HAP-1 (cell line): ENCODE data around the gene NOPCHAP1.
"Not testable (repeated sequence)": the region's sequence is repeated elsewhere in the genome, so short reads cannot be mapped to it uniquely, and the experiment has no call there.

Source experiments
- DNase-seq, 2 experiments: peaks; one replicate each; pipeline ENCODE4 v3.0.0-alpha.2; 2016 to 2020; ENCODE audit warnings: low spot score in 2 of 2
- H3K27me3 ChIP-seq: fragments of 250-450 bp; sonication (Bioruptor Pico); 2 replicates; pipeline ENCODE4 v1.5.1; 2020; ENCODE audit warnings: low read depth, mild to moderate bottlenecking, moderate library complexity
- H3K36me3 ChIP-seq: fragments of 250-450 bp; sonication (Bioruptor Pico); replicated peaks from 2 replicates; pipeline ENCODE4 v1.5.1; 2020; ENCODE audit warnings: mild to moderate bottlenecking
- H3K4me1 ChIP-seq: fragments of 250-450 bp; sonication (Bioruptor Pico); 2 replicates; pipeline ENCODE4 v1.5.1; 2020; ENCODE audit warnings: mild to moderate bottlenecking
- H3K4me3 ChIP-seq: fragments of 250-450 bp; sonication (Bioruptor Pico); 2 replicates; pipeline ENCODE4 v1.5.1; 2020; ENCODE audit warnings: mild to moderate bottlenecking, moderate library complexity
- H3K9me3 ChIP-seq: fragments of 250-450 bp; sonication (Bioruptor Pico); 2 replicates; pipeline ENCODE4 v1.5.1; 2020; ENCODE audit warnings: mild to moderate bottlenecking, moderate library complexity
- in situ Hi-C: fragments of 300-500 bp; cut with MboI; formaldehyde crosslinking; loops from 3 replicates; pipeline ENCODE4 v1.14.3; 2020; ENCODE audit warnings: low sequenced_read_pairs, inconsistent platforms, mixed read lengths

Gene NOPCHAP1

GRCh38 chr12:104975587-104976343 lies 10.4 kb upstream of the NOPCHAP1 start:
- Histone ChIP-seq H3K27me3 (no peaks in the 10 kb centered on the region), H3K4me3 (no peak overlapping the region), H3K9me3 (no peaks in the 10 kb centered on the region), H3K36me3 (no peaks in the 10 kb centered on the region), H3K4me1 (no peaks in the 10 kb centered on the region)
- no peak for DNase-seq
- in situ Hi-C loops = no loop called here

GRCh38 chr12:104976703-104977102 lies 9.4 kb upstream of the NOPCHAP1 start:
- H3K36me3 ChIP-seq = no peaks in the 10 kb centered on the region
- no peak overlapping the region for H3K4me3 ChIP-seq
- no peaks in the 10 kb centered on the region for H3K4me1 ChIP-seq
- H3K9me3 ChIP-seq = no peaks in the 10 kb centered on the region
- H3K27me3 ChIP-seq = no peaks in the 10 kb centered on the region
- DNase-seq = no peak
- in situ Hi-C loops = no loop called here

GRCh38 chr12:104977688-104978087 lies 8.4 kb upstream of the NOPCHAP1 start:
- H3K4me3 ChIP-seq, H3K4me1 ChIP-seq, in situ Hi-C loops, DNase-seq, H3K27me3 ChIP-seq, H3K9me3 ChIP-seq, H3K36me3 ChIP-seq: not testable (repeated sequence)

- no peak overlapping the region for H3K4me3 ChIP-seq
- peaks cover 12% of the 10 kb centered on the region for H3K4me1 ChIP-seq
- H3K27me3 ChIP-seq = no peaks in the 10 kb centered on the region
- DNase-seq = no peak
- in situ Hi-C loops = no loop called here
- no peaks in the 10 kb centered on the region for H3K9me3 ChIP-seq
- peaks cover 19% of the 10 kb centered on the region for H3K36me3 ChIP-seq
Measured at GRCh38 chr12:104985206-104985605, 910 bp upstream of the NOPCHAP1 start.

GRCh38 chr12:104990950-104991349 lies 4.8 kb downstream of the NOPCHAP1 start:
- Histone ChIP-seq H3K27me3 (no peaks in the 10 kb centered on the region), H3K4me3 (no peak overlapping the region), H3K36me3 (peaks cover 62% of the 10 kb centered on the region), H3K9me3 (no peaks in the 10 kb centered on the region), H3K4me1 (peaks cover 9% of the 10 kb centered on the region)
- in situ Hi-C loops = no loop called here
- DNase-seq = no peak

GRCh38 chr12:104991565-104992128 lies 5.5 kb downstream of the NOPCHAP1 start:
- H3K36me3 ChIP-seq = peaks cover 66% of the 10 kb centered on the region
- no peaks in the 10 kb centered on the region for H3K9me3 ChIP-seq
- in situ Hi-C loops = no loop called here
- no peak for DNase-seq
- no peak overlapping the region for H3K4me3 ChIP-seq
- H3K4me1 ChIP-seq = peaks cover 9% of the 10 kb centered on the region
- no peaks in the 10 kb centered on the region for H3K27me3 ChIP-seq

GRCh38 chr12:104994336-104994735 lies 8.2 kb downstream of the NOPCHAP1 start:
- H3K9me3 ChIP-seq = no peaks in the 10 kb centered on the region
- H3K27me3 ChIP-seq = no peaks in the 10 kb centered on the region
- H3K4me1 ChIP-seq = no peaks in the 10 kb centered on the region
- H3K4me3 ChIP-seq = no peak overlapping the region
- in situ Hi-C loops = no loop called here
- DNase-seq = no peak
- peaks cover 71% of the 10 kb centered on the region for H3K36me3 ChIP-seq

GRCh38 chr12:104997541-104997940 lies 11.4 kb downstream of the NOPCHAP1 start:
- in situ Hi-C loops = no loop called here
- H3K36me3 ChIP-seq = peaks cover 74% of the 10 kb centered on the region
- no peaks in the 10 kb centered on the region for H3K27me3 ChIP-seq
- H3K4me3 ChIP-seq = no peak overlapping the region
- H3K9me3 ChIP-seq = no peaks in the 10 kb centered on the region
- DNase-seq = no peak
- H3K4me1 ChIP-seq = no peaks in the 10 kb centered on the region

GRCh38 chr12:104998423-104999346 lies 12.6 kb downstream of the NOPCHAP1 start:
- in situ Hi-C loops = no loop called here
- H3K9me3 ChIP-seq = no peaks in the 10 kb centered on the region
- no peak for DNase-seq

GRCh38 chr12:104999347-104999685 lies 13.2 kb downstream of the NOPCHAP1 start:
- Histone ChIP-seq H3K9me3 (no peaks in the 10 kb centered on the region), H3K4me3 (no peak overlapping the region), H3K36me3 (peaks cover 76% of the 10 kb centered on the region), H3K4me1 (no peaks in the 10 kb centered on the region), H3K27me3 (no peaks in the 10 kb centered on the region)
- in situ Hi-C loops = no loop called here
- DNase-seq = no peak

More at GRCh38 chr12:104998423-104999346, 12.6 kb downstream of the NOPCHAP1 start:
- Histone ChIP-seq H3K36me3 (peaks cover 76% of the 10 kb centered on the region), H3K4me1 (no peaks in the 10 kb centered on the region), H3K4me3 (no peak overlapping the region), H3K27me3 (no peaks in the 10 kb centered on the region)

GRCh38 chr12:105001476-105001875 lies 15.4 kb downstream of the NOPCHAP1 start:
- in situ Hi-C loops = no loop called here
- Histone ChIP-seq H3K36me3 (peaks cover 76% of the 10 kb centered on the region), H3K9me3 (no peaks in the 10 kb centered on the region), H3K4me3 (no peak overlapping the region), H3K27me3 (no peaks in the 10 kb centered on the region), H3K4me1 (no peaks in the 10 kb centered on the region)
- no peak for DNase-seq

GRCh38 chr12:105013892-105014291 lies 27.8 kb downstream of the NOPCHAP1 start:
- in situ Hi-C loops = no loop called here
- peaks cover 8% of the 10 kb centered on the region for H3K36me3 ChIP-seq
- H3K4me3 ChIP-seq = no peak overlapping the region
- DNase-seq = no peak
- no peaks in the 10 kb centered on the region for H3K27me3 ChIP-seq
- no peaks in the 10 kb centered on the region for H3K9me3 ChIP-seq
- H3K4me1 ChIP-seq = peaks cover 3% of the 10 kb centered on the region

GRCh38 chr12:105014603-105015002 lies 28.5 kb downstream of the NOPCHAP1 start:
- H3K9me3 ChIP-seq = no peaks in the 10 kb centered on the region
- in situ Hi-C loops = no loop called here
- H3K4me1 ChIP-seq = peaks cover 3% of the 10 kb centered on the region
- no peaks in the 10 kb centered on the region for H3K27me3 ChIP-seq
- peaks cover 8% of the 10 kb centered on the region for H3K36me3 ChIP-seq
- no peak overlapping the region for H3K4me3 ChIP-seq
- DNase-seq = no peak

GRCh38 chr12:105015543-105015942 lies 29.4 kb downstream of the NOPCHAP1 start:
- in situ Hi-C loops = no loop called here
- H3K36me3 ChIP-seq = peaks cover 7% of the 10 kb centered on the region
- peaks cover 3% of the 10 kb centered on the region for H3K4me1 ChIP-seq
- no peaks in the 10 kb centered on the region for H3K27me3 ChIP-seq
- H3K4me3 ChIP-seq = no peak overlapping the region
- no peak for DNase-seq
- no peaks in the 10 kb centered on the region for H3K9me3 ChIP-seq
